Activated CD8-positive, alpha-beta memory T cell treated with anti-CD3 and anti-CD28 coated beads for 1 hour (primary cell): ENCODE results near the gene TRAF3.
"Not testable (repeated sequence)": the region's sequence is repeated elsewhere in the genome, so short reads cannot be mapped to it uniquely, and the experiment has no call there.

Experiments used
- DNase-seq, 2 donors: peaks; one replicate each; pipeline ENCODE4 v3.0.0-alpha.2; 2020; ENCODE audit warnings: low read depth in 1 of 2; ENCODE audit errors: extremely low read depth in 1 of 2

TRAF3 gene

DNA sequence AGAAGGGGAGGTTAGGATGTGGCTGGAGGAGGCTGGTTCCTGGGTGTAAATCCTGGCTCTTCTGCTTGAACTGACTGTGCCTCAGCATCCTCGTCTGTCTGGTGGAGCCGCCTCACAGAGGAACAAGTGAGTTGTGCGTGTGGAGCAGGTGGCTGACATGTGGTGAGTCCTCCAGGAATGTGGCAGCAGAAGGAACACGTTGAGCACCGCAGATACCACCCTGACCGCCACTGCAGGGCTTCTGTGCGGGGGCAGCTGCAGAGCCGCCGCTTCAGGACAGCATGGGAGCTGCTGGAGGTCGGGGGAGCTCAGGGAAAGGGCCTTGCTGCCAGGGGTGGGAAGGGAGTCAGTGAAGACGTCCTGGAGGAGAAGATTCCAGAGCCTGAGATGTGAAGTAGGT is 48.9 kb downstream of the TRAF3 start:
- DNase-seq = no peak

GRCh38 chr14:102826751-102827675 is 49.8 kb downstream of the TRAF3 start:
- DNase-seq = no peak

- no peak for DNase-seq
Observed at GRCh38 chr14:102827716-102828115, 50.5 kb downstream of the TRAF3 start.

GRCh38 chr14:102828151-102828550 is 50.9 kb downstream of the TRAF3 start:
- DNase-seq = no peak

DNA sequence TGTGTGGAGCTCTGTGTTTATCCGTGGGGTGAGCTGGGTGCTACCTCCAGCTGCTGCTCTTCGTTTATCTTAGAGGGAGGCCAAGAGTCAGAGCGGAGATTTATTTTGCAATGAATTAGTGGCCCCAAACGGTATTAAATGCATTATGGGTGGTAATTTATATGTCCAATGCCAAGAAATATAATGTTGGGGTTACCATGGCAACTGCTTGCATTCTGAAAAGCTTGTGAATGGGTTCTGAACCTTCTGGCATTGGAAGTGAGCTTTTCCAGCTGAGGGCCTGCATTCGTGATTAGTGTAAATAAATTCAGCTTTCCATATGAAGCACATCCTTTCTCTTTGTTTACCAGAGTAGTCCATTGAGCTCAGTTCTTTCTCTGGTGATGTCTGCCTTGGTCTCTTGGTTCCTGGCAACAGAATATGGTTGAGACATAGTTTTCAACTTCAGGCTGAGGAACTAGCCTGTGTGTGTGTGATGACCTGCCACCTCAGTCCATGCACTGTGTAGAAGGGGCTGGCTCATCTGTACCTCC is 51.8 kb downstream of the TRAF3 start:
- DNase-seq = no peak

- DNase-seq = no peak
Observed at GRCh38 chr14:102830474-102831045, 53.3 kb downstream of the TRAF3 start.

DNA sequence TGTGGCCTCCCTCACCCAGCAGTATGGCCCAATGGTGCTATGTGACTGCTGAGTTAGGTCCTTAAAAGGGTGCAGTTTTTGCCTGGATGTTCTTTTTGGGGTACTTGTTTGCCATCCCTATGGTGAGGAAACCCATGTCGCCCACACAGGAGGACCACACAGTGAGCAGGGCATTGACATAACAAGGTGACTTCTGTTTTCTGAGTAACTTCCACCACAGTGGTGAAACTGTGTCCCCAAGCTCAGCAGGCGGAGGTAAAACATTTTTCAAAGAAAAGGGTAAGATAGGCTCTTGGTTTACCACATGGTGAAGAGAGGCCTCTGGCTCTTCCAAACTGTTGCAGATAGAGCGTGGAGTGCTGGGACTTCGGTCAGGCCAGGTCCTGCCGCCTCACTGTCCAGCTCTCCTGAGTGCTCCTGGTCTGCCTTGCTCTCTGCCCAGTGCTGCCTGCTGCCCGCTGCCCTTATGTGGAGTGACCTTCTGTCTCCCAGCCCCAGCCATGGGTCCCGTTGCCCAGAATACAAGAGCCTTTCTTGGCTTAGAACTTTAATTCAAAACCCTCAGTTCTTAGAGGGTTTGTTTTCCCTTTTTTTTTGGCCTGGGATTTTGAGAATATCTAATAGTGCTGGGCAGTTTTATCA is 54.0 kb downstream of the TRAF3 start:
- no peak for DNase-seq

DNA sequence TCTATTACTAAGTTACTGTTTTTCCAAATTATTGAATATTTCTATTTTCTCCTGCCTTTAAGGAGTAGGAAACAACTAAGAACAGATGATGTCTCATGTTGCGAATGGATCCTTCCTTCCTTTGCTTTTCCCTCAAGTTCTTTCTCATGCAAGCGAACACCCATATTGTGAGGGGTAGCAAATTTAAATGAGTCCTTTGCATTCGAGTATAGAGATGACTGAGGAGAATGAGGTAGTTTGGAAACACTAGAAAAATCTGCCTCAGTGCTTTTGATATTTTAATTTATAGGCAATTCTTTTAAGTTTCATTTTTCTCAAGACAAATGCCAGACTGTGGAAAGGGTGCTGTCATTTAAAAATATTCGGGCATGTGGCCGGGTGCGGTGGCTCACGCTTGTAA is 56.1 kb downstream of the TRAF3 start:
- DNase-seq = no peak

DNA sequence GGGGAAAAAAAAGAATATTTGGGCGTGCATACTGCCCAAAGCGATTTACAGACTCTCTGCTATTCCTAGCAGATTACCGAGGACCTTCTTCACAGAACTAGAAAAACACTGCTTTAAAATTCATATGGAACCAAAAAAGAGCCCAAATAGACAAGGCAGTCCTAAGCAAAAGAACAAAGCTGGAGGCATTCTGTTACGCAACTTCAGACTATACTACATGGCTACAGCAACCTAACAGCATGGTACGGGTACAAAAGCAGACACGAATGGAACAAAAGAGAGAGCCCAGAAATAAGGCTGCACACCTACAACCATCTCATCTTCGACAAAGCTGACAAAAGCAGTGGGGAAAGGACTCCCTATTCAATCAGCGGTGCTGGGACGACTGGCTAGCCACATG is 56.7 kb downstream of the TRAF3 start:
- DNase-seq = no peak

DNA sequence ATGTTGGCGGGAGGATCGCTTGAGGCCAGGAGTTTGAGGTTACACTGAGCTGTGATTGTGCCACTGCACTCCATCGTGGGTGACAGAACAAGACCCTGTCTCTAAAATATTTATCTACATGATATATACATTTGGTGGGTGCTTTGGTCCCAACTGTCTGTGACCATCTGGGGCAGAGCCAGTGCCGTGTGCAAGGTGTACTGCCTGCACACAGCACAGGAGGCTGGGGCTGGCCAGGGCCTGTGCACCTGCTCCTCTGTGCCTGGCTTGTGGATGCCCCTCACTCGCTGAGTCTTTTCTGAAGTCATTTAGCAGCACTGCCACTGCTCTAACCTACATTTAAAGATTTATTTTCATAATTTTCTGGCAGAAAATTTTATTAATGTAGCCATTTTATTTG is 58.7 kb downstream of the TRAF3 start:
- no peak for DNase-seq

DNA sequence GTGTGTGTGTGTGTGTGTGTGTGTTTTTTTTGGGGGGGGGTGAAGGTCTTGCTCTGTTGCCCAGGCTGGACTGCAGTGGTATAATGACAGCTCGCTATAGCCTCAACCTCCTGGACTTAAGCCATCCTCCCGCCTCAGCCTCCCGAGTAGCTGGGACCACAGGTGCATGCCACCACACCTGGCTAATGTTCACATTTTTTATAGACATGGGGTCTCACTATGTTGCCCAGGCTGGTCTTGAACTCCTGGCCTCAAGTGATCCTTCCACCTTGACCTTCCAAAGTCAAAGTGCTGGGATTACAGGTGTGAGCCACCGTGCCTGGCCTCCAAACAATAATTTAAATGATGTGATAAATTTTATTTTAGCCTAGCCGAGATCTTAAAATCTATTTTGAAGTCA is 59.9 kb downstream of the TRAF3 start:
- DNase-seq = not testable (repeated sequence)

DNA sequence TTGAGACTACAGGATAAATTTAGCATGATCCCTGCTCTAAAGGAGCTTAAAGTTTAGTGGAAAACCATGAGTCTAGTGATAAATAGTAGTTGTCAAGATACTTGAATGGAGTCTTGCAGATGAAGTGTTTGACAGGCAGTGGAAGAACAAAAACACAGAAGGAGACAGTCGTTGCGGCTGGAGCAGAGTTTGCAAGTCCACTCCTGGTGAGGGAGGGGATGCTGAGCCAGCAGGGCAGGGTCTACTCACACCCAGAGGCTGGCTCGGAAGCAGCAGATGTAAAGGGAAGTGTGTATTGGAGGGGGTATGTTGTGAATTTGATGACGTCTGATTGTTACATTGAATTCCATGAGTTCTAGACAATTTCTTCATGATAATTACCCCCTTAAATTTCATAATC is 61.3 kb downstream of the TRAF3 start:
- no peak for DNase-seq

DNA sequence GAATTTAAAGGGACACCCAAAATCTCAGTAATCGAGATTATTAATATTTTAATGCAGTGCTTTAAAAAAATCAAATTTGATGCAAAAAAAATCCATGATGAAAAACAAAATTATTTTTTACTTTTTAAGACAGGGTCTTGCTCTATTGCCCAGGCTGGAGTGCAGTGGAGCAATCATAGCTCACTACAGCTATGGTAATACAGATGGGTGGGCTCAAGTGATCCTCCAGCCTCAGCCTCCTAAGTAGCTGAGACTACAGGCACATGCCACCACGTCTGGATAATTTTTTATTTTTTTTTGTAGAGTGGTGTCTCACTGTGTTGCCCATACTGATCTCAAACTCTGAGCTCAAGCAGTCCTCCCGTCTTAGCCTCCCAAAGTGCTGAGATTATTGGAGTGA is 62.9 kb downstream of the TRAF3 start:
- no peak for DNase-seq

DNA sequence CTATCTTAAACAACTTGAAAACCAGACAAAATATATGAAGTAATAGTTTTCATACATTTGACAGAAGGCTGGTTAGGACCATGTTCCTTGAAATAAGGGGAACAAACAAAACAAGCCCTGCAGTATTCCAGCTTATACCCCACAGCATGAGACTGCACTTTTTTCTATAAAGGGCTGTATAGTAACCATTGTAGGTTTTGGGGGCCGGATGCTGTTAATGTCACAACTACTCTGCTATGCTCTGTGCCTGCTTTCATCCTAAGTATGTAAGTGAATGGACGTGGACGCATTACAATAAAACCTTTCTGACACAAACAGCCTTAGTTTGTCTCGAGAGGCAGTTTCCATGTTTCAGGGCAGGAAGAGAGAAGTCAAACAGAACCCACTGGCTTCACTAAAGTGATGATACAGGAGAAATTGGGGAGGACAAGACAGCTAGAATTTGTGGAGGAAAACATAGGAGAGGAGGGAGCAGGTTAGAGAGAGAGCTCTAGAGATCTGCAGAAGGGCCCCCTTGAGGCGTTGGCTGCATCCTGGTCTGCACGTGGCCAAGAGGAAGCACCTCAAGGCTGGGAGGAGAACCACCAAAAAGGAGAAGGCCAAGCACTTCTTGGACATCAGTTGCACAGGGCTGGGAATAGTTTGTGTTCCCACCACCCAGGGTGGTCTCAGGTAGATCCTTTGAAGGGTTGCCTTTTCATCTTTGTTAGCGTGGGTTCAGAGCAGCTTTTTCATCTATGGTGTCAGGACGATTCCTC is 63.7 kb downstream of the TRAF3 start:
- DNase-seq = no peak

DNA sequence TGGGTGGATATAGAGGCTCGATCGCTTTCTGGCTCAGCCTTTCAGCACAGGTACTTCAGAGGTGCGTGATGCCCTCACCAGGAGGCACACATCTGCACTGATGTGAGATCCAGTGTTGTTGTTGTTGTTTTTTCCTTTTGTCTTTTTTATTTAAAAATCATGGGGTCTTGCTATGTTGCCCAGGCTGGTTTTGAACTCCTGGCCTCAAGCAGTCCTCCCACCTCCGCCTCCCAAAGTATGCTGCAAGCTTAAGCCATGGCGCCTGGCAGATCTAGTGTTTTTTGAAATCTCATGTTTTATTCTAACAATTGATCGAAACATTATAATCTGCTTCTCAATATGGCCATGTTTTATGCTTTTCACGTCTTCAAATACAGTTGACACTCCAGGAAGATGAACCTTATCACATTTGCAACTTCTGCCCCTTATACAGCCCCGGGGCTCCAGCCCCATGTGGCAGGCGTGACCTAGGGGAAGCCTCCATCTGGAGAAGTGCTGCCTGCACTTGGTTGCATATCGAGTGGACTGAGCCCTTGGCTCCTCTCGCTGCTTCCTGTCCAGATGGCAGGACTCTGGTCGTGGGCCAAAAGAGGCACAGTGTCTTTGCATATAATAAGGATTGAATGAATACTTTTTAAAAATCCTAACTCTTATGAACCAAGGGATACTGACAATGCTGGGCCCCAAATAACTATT is 71.7 kb downstream of the TRAF3 start:
- no peak for DNase-seq

DNA sequence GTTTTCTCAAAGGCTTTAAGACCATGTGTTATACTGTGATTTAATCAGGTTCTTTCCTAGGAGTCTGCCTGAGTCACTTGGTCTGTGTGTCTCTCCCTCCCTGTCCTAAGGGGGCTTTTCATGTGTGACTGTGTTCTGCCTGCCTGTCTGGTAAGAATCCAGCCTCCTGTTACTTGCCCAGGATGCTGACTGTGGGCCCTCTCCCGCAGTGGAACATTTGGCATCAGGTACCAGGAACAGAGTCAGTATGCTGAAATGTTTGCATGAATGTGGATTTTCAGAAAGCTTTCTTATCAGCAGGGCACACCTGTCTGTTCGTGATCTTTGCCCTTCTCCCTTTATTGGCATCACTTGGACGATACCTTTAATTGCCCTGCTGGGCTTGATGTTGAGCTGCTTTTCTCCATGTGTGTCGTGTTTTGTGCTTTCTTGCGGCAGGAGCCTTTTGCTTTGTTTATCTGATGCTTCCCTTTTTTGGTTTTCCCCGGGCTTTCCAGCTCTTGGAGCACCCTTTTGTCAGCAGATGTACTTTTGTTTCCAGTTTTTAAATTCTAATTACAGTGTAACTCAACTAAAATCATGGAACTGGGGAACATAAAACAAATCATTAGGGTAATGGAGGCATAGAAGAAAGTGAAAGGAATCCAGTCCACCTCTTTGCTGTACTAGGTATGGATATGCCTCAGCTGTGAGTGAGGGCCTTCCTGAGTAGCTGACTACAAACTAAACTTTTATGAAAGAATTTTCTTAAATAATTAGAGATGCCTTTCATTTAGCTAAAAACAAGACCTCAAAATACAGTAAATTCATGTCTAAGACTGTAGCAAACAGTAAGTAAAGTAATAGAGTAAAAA is 72.5 kb downstream of the TRAF3 start:
- DNase-seq = no peak

GRCh38 chr14:102853648-102854047 is 76.4 kb downstream of the TRAF3 start:
- DNase-seq = no peak

DNA sequence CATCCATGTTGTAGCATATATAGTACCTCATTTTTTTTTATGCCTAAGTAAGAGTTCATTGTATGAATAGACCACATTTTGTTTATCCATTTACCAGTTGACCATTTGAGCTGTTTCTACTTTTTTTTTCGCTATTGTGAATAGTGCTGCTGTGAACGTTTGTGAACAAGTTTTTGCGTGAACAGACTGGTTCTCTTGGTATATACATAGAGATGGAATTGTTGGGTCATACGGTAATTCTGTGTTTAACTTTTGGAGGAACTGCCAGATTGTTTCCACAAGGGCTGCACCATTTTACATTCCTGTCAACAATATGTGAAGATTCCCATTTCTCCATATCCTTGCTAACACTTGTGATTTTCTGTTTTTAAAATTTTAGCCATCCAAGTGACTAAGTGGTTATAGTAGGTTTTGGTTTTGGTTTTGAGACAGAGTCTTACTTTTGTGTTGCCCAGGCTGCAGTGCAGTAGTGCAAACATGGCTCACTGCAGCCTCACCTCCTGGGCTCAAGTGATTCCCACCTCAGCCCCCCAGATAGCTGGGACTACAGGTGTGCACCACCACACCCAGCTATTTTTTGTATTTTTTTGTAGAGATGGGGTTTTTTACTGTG is 76.9 kb downstream of the TRAF3 start:
- no peak for DNase-seq

GRCh38 chr14:102856179-102856578 is 78.9 kb downstream of the TRAF3 start:
- DNase-seq = no peak
